HCT116 (cell line): ENCODE results near the gene TIMP4. TPM values are rescaled to one million over a fixed set of nuclear protein-coding genes. Genes with fewer than 3 reads are reported as not detected.

Experiments used
- ATAC-seq: fragments of 200-7000 bp; cut with Tn5 transposase; 2 replicates; pipeline ENCODE4 v1.9.1; 2020; ENCODE audit warnings: mild to moderate bottlenecking, moderate library complexity
- Bru-seq: library from RNA; stranded (reverse); fragments of 400-500 nt; gene quantifications from one replicate; lab custom pipeline; 2021; lab: Mats Ljungman, UMichigan
- BruChase-seq, 2 experiments: library from RNA; stranded (reverse); fragments of 400-500 nt; gene quantifications; one replicate each; lab custom pipeline; 2021; lab: Mats Ljungman, UMichigan
- BruUV-seq: library from RNA; stranded (reverse); fragments of 400-500 nt; replicated peaks from 2 replicates; lab custom pipeline; 2021; lab: Mats Ljungman, UMichigan
- CTCF ChIA-PET: fragments of 300-600 bp; sonication (Branson Sonifier 250); formaldehyde crosslinking; loops from one replicate; lab custom pipeline; 2021; ENCODE audit warnings: antibody characterized with exemption; lab: Charles Lee
- POLR2A ChIA-PET: fragments of 300-600, 350-600 bp; sonication (Branson Sonifier 250); formaldehyde crosslinking; loops from one replicate; lab custom pipeline; 2021; ENCODE audit warnings: antibody characterized with exemption; lab: Charles Lee
- RAD21 ChIA-PET, 2 experiments: fragments of 300-600 bp; sonication (Branson Sonifier 250); formaldehyde crosslinking; loops; one replicate each; lab custom pipeline; 2023; ENCODE audit warnings: low total read pairs in 2 of 2; ENCODE audit not compliant: uncharacterized antibody in 2 of 2, unreplicated experiment in 2 of 2, low non-redundant PET in 1 of 2; lab: Charles Lee
- DNase-seq: peaks from one replicate; pipeline ENCODE4 v3.0.0-alpha.2; 2010; ENCODE audit warnings: low read depth, low spot score
- H2AFZ ChIP-seq: fragments of 200-600 bp; shearing (Covaris generic), sonication (generic); 2 replicates; pipeline ENCODE4 v1.6.1; 2017; ENCODE audit warnings: low read depth, mixed run types, mixed read lengths, antibody characterized with exemption, low read length; ENCODE audit not compliant: poor library complexity, severe bottlenecking
- H3K27ac ChIP-seq: 2 replicates; pipeline ENCODE4 v1.5.1; 2012; ENCODE audit warnings: low read depth, low read length
- H3K27me3 ChIP-seq: fragments of 200-600 bp; sonication (generic); 2 replicates; pipeline ENCODE4 v1.6.1; 2016; ENCODE audit warnings: mixed run types, low read length, mixed read lengths; ENCODE audit not compliant: insufficient read depth
- H3K36me3 ChIP-seq, 2 experiments: fragments of 200-500 bp in 1 of 2; fragments of 200-600 bp in 1 of 2; sonication (Bioruptor generic) in 1 of 2; sonication (generic) in 1 of 2; 2 replicates each; pipeline versions ENCODE4 v1.5.1 to v1.6.1; 2014 to 2016; ENCODE audit warnings: low read length in 2 of 2, inconsistent platforms in 1 of 2, mixed read lengths in 1 of 2, mixed run types in 1 of 2; ENCODE audit not compliant: insufficient read depth in 2 of 2, control insufficient read depth in 1 of 2
- H3K4me1 ChIP-seq, 2 experiments: fragments of 200-600 bp in 1 of 2; sonication (generic) in 1 of 2; 2 replicates each; pipeline versions ENCODE4 v1.5.1 to v1.6.1; 2012 to 2017; ENCODE audit warnings: low read length in 2 of 2, inconsistent platforms in 1 of 2, mild to moderate bottlenecking in 1 of 2, mixed read lengths in 1 of 2, mixed run types in 1 of 2, moderate library complexity in 1 of 2; ENCODE audit not compliant: insufficient read depth in 2 of 2, control insufficient read depth in 1 of 2
- H3K4me2 ChIP-seq: fragments of 200-600 bp; sonication (generic); 2 replicates; pipeline ENCODE4 v1.6.1; 2017; ENCODE audit warnings: mixed run types, low read length, mixed read lengths
- H3K4me3 ChIP-seq, 2 experiments: fragments of 200-600 bp in 1 of 2; sonication (generic) in 1 of 2; replicated peaks in 1 of 2; 2 replicates each; pipeline ENCODE4 v1.5.1; 2011 to 2016; ENCODE audit warnings: low read length in 2 of 2, control low read depth in 1 of 2, low read depth in 1 of 2, mild to moderate bottlenecking in 1 of 2, mixed read lengths in 1 of 2, mixed run types in 1 of 2
- H3K79me2 ChIP-seq: fragments of 200-600 bp; sonication (generic); 2 replicates; pipeline ENCODE4 v1.6.1; 2017; ENCODE audit warnings: mild to moderate bottlenecking, mixed run types, low read length, moderate library complexity, mixed read lengths; ENCODE audit not compliant: insufficient read depth
- H3K9ac ChIP-seq: fragments of 200-600 bp; sonication (generic); 2 replicates; pipeline ENCODE4 v1.6.1; 2016; ENCODE audit warnings: low read length, mixed read lengths
- H3K9me2 ChIP-seq: fragments of 200-600 bp; sonication (generic), shearing (Covaris generic); 2 replicates; pipeline ENCODE4 v1.6.1; 2017; ENCODE audit warnings: mixed run types, mild to moderate bottlenecking, moderate library complexity; ENCODE audit not compliant: insufficient read depth
- H3K9me3 ChIP-seq, 2 experiments: fragments of 200-500 bp in 1 of 2; fragments of 200-600 bp in 1 of 2; sonication (Bioruptor generic) in 1 of 2; sonication (generic) in 1 of 2; 2 replicates each; pipeline ENCODE4 v1.6.1; 2014 to 2017; ENCODE audit warnings: low read length in 2 of 2, mixed read lengths in 2 of 2, inconsistent platforms in 1 of 2, low read depth in 1 of 2, mild to moderate bottlenecking in 1 of 2, mixed run types in 1 of 2, moderate library complexity in 1 of 2; ENCODE audit not compliant: control insufficient read depth in 1 of 2, insufficient read depth in 1 of 2
- H4K20me1 ChIP-seq: fragments of 200-600 bp; sonication (generic), shearing (Covaris generic); 2 replicates; pipeline ENCODE4 v1.6.1; 2017; ENCODE audit warnings: mixed run types, mild to moderate bottlenecking, moderate library complexity; ENCODE audit not compliant: insufficient read depth
- EGR1 ChIP-seq: IDR thresholded peaks from 2 replicates; pipeline ENCODE4 v1.6.1; 2012; ENCODE audit warnings: low read depth
- ELF1 ChIP-seq: IDR thresholded peaks from 2 replicates; pipeline ENCODE4 v1.6.1; 2012; ENCODE audit warnings: low read depth, borderline replicate concordance
- EZH2 ChIP-seq: fragments of 200-600 bp; sonication (generic); IDR thresholded peaks from 2 replicates; pipeline ENCODE4 v1.6.1; 2017; ENCODE audit warnings: antibody characterized with exemption, mixed run types
- EZH2phosphoT487 ChIP-seq: fragments of 200-600 bp; IDR thresholded peaks from 2 replicates; pipeline ENCODE4 v1.6.1; 2018; ENCODE audit warnings: antibody characterized with exemption, borderline replicate concordance
- JUND ChIP-seq: IDR thresholded peaks from 2 replicates; pipeline ENCODE4 v1.6.1; 2012
- MAX ChIP-seq: IDR thresholded peaks from 2 replicates; pipeline ENCODE4 v1.6.1; 2012
- POLR2A ChIP-seq: IDR thresholded peaks from 2 replicates; pipeline ENCODE4 v1.7.0; 2011; ENCODE audit warnings: borderline replicate concordance; ENCODE audit not compliant: insufficient read depth, insufficient read length; ENCODE audit errors: extremely low read depth
- REST ChIP-seq: IDR thresholded peaks from 2 replicates; pipeline ENCODE4 v1.6.1; 2012; ENCODE audit warnings: low read depth
- SP1 ChIP-seq: IDR thresholded peaks from 2 replicates; pipeline ENCODE4 v1.6.1; 2012; ENCODE audit warnings: low read depth
- intact Hi-C: fragments of 100-400 bp; cut with micrococcal nuclease; formaldehyde crosslinking; loops from 2 replicates; pipeline ENCODE4 v1.10.0; 2022
- long read RNA-seq: library from polyadenylated mRNA; unstranded; transcript quantifications from one replicate; pipeline ENCODE4 v2.0.0, GENCODE V29; 2021; ENCODE audit not compliant: unreplicated experiment
- polyA plus RNA-seq: library from polyadenylated mRNA; unstranded; fragments of >200 nt; gene quantifications from 2 replicates; pipeline ENCODE4 v1.2.1, GENCODE V29; 2012; ENCODE audit warnings: missing spikeins
- total RNA-seq: library from RNA; stranded (reverse); gene quantifications from one replicate; pipeline ENCODE4 v1.2.1, GENCODE V29; 2021; ENCODE audit not compliant: unreplicated experiment
- TF ChIP-seq, protein P1 (sequence below): IDR thresholded peaks from 2 replicates; pipeline ENCODE4 v1.6.1; 2012
- TF ChIP-seq, protein P2 (sequence below): IDR thresholded peaks from 2 replicates; pipeline ENCODE4 v1.6.1; 2011; ENCODE audit warnings: mild to moderate bottlenecking, low read length, moderate library complexity; ENCODE audit not compliant: insufficient replicate concordance; ENCODE audit errors: extremely low read depth

Gene TIMP4
- total RNA-seq (not detected), Bru-seq, nascent RNA (percentile 9 among the genes with signal in this experiment), BruChase-seq, experiment 1, labeled RNA remaining after a 6-hour chase (percentile 15 among the genes with signal in this experiment), BruChase-seq, experiment 2, labeled RNA remaining after a 2-hour chase (not detected)
- 0.04 and 0.09 TPM in 2 replicates for polyA plus RNA-seq
- long read RNA-seq, result 0 reads

DNA sequence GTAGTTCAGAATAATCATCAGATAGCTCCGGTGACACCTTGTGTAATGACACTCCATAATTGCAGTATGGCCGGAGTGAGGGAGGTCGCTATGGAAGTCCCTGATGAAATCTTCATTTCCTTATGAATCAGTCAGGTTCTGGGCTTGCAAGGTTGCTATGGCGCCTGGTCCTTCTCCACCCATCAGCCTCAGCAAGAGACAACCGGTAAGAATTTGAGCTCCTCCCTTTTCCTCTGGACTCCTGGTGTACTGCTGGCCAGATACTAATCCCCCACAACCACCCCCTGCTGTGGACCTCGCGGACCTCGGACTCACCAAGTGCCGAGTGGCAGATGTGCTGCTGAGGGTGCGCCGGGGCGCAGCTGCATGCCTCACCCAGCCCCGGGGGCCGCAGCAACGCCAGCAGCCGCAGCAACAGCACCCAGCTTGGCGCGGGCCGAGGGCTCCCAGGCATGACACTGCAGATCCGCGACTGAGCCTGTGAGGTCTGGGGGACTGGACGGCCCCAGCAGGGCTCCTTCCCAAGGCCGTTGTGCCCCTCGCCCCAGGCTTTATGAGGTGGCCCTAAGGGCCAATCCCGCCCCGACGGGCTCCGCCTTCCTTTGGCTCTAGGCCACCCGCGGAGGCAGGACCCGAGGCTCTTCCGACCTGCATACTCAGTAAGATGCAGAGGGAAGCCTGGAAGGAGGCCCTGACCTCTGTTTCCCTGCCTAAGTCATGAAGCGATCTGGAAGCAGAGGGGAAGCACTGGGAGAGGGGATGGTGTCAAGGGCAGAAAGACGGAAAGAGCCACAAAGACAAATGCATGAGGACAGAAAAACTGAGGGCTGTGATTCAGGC lies at the start of gene TIMP4:
TIMP4 (minus strand) TSS at position 526 of the 840 bp plus-strand sequence; CDS start at position 454, 72 bp downstream.
- no peaks in the 10 kb centered on the region for H3K9me2 ChIP-seq
- no peaks in the 10 kb centered on the region for H3K9me3 ChIP-seq
- BruUV-seq, result no TSS peak
- no peak for DNase-seq
- H2AFZ ChIP-seq, result no peak within 1 kb of the TSS
- peaks cover 10 to 25% of the 10 kb centered on the region in 2 experiments for H3K4me1 ChIP-seq
- H3K27me3 ChIP-seq, result no peaks in the 10 kb centered on the region
- H3K79me2 ChIP-seq, result no peaks in the 10 kb centered on the region
- ATAC-seq, result no peak
- H3K9ac ChIP-seq, result no peak within 1 kb of the TSS
- TF ChIP-seq, protein P1, sequence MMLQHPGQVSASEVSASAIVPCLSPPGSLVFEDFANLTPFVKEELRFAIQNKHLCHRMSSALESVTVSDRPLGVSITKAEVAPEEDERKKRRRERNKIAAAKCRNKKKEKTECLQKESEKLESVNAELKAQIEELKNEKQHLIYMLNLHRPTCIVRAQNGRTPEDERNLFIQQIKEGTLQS, result no peak
- TF ChIP-seq POLR2A, result no peak
- TF ChIP-seq REST, result no peak
- no peak for TF ChIP-seq EGR1
- no peak for TF ChIP-seq MAX
- TF ChIP-seq EZH2, result no peak
- TF ChIP-seq EZH2phosphoT487, result no peak
- TF ChIP-seq JUND, result no peak
- TF ChIP-seq, protein P2, sequence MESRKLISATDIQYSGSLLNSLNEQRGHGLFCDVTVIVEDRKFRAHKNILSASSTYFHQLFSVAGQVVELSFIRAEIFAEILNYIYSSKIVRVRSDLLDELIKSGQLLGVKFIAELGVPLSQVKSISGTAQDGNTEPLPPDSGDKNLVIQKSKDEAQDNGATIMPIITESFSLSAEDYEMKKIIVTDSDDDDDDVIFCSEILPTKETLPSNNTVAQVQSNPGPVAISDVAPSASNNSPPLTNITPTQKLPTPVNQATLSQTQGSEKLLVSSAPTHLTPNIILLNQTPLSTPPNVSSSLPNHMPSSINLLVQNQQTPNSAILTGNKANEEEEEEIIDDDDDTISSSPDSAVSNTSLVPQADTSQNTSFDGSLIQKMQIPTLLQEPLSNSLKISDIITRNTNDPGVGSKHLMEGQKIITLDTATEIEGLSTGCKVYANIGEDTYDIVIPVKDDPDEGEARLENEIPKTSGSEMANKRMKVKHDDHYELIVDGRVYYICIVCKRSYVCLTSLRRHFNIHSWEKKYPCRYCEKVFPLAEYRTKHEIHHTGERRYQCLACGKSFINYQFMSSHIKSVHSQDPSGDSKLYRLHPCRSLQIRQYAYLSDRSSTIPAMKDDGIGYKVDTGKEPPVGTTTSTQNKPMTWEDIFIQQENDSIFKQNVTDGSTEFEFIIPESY, result no peak
- TF ChIP-seq SP1, result no peak
- TF ChIP-seq ELF1, result no peak
- TF ChIP-seq, all 23 proteins: peak for 0
- ChIA-PET RAD21 (no interaction called here), CTCF (no interaction called here), POLR2A (no interaction called here)
- H3K36me3 ChIP-seq, result no peaks in the 10 kb centered on the region
- H3K4me3 ChIP-seq, result no peak within 1 kb of the TSS
- H3K27ac ChIP-seq, result no peak within 1 kb of the TSS
- intact Hi-C loops, result no loop called here
- H3K4me2 ChIP-seq, result no peak within 1 kb of the TSS
- no peaks in the 10 kb centered on the region for H4K20me1 ChIP-seq
